Measurements from ENCODE around the gene CD82.
"Not testable (repeated sequence)": the region's sequence is repeated elsewhere in the genome, so short reads cannot be mapped to it uniquely, and the experiment has no call there.

CD82 gene

DNA sequence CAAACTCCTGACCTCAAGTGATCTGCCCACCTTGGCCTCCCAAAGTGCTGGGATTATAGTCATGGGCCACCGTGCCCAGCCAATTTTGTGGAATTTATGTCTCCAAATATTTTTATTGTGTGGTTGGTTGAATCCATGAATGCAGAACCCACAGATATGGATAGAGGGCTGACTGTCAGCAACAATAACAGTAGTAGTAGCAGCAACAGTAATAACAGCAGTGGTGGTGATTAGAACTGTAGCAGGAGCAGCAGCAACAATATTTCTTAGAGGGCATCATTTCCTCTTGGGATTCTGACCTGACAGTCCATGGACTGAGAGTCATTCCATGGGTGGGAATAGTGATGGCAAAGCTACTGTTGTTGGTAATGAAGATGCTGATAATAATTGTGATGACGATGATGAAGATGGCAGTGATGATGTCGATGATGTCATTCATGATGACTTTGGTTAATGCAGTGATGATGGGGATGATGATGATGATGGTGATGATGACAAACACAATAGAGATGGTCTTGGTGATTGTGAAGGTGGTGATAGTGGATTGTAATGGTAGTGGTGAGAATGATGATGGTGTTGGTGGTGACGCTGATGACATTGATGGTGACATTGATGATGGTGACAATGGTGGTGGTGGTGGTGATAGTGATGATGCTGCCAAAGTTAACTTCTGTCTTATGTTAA, 13.9 kb upstream of the CD82 start:
- H3K4me3 ChIP-seq (ENCODE audit: control insufficient read depth, low read depth, low read length) = no peak overlapping the region
- TF ChIP-seq, protein P1, sequence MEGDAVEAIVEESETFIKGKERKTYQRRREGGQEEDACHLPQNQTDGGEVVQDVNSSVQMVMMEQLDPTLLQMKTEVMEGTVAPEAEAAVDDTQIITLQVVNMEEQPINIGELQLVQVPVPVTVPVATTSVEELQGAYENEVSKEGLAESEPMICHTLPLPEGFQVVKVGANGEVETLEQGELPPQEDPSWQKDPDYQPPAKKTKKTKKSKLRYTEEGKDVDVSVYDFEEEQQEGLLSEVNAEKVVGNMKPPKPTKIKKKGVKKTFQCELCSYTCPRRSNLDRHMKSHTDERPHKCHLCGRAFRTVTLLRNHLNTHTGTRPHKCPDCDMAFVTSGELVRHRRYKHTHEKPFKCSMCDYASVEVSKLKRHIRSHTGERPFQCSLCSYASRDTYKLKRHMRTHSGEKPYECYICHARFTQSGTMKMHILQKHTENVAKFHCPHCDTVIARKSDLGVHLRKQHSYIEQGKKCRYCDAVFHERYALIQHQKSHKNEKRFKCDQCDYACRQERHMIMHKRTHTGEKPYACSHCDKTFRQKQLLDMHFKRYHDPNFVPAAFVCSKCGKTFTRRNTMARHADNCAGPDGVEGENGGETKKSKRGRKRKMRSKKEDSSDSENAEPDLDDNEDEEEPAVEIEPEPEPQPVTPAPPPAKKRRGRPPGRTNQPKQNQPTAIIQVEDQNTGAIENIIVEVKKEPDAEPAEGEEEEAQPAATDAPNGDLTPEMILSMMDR (conservative IDR thresholded peaks at IDR 0.05; ENCODE audit: control insufficient read depth, insufficient read depth, low read depth, low read length) = no peak
- no peak for DNase-seq (ENCODE audit: low read depth)

DNA sequence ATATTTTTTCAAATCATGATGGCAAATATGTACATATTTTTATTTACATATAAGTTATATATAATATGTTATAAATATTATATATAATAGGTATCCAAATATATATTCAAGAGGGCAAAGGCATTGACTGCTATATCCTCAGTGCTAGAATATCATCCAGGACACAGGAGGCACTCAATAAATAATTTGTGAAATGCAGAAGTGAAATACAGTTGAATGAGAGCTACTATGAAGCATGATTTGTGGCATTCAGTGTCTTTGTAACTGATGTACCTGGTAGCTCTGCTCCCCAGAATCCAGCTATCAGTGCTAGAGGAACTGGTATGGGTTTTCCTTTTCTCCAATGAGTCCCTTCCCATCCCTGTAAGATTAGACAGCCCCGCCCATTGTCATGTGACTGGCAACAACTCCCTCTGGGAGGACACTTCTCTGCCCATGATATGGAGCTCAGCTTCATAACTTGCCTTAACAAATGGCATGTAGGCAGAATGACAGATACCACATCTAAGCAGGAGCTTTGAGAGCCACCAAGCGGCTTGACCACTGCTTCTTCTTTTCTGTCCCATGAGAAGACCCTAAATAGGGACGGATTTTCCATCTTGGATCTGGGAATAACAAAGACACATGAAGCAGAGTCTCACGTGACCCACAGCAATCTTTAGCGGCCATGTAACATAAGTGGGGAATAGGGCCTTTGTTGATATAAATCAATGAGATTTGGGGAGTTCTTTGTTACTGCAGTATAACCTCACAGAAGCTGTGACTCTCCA, 10.2 kb upstream of the CD82 start:
- TF ChIP-seq, protein P1 (conservative IDR thresholded peaks at IDR 0.05; ENCODE audit: control insufficient read depth, insufficient read depth, low read depth, low read length) = no peak
- DNase-seq (ENCODE audit: low read depth) = no peak

GRCh38 chr11:44556735-44557409, 8.6 kb upstream of the CD82 start:
- TF ChIP-seq, protein P1 (conservative IDR thresholded peaks at IDR 0.05; ENCODE audit: control insufficient read depth, insufficient read depth, low read depth, low read length) = peak; percentile 76
- peak; percentile 62 for DNase-seq (ENCODE audit: low read depth)
- no peak overlapping the region for H3K4me3 ChIP-seq (ENCODE audit: control insufficient read depth, low read depth, low read length)

More for the DNA sequence above, 10.2 kb upstream of the CD82 start:
- H3K4me3 ChIP-seq (ENCODE audit: control insufficient read depth, low read depth, low read length) = no peak overlapping the region

GRCh38 chr11:44557464-44557863, 8.0 kb upstream of the CD82 start:
- TF ChIP-seq, protein P1 (conservative IDR thresholded peaks at IDR 0.05; ENCODE audit: control insufficient read depth, insufficient read depth, low read depth, low read length) = no peak
- DNase-seq (ENCODE audit: low read depth) = no peak
- no peak overlapping the region for H3K4me3 ChIP-seq (ENCODE audit: control insufficient read depth, low read depth, low read length)

- no peak for DNase-seq (ENCODE audit: low read depth)
- H3K4me3 ChIP-seq (ENCODE audit: control insufficient read depth, low read depth, low read length) = no peak overlapping the region
- TF ChIP-seq, protein P1 (conservative IDR thresholded peaks at IDR 0.05; ENCODE audit: control insufficient read depth, insufficient read depth, low read depth, low read length) = no peak
These were observed 6.1 kb upstream of the CD82 start for GRCh38 chr11:44559207-44559939.

DNA sequence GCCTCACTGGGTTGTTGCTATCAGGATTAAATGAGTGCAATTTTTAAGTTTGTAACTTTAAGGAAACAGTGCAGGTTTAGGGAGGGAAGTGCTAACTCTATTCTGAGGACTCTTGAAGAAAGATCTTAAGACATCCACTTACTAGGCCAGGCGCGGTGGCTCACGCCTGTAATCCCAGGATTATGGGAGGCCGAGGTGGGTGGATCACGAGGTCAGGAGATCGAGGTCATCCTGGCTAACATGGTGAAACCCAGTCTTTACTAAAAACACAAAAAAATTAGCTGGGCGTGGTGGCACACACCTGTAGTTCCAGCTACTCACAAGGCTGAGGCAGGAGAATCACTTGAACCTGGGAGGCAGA, 5.5 kb upstream of the CD82 start:
- H3K4me3 ChIP-seq (ENCODE audit: control insufficient read depth, low read depth, low read length); DNase-seq (ENCODE audit: low read depth): not testable (repeated sequence)

Data from fibroblast of mammary gland (primary cell).